Measurements from ENCODE around the gene TEAD1.

The TEAD1 gene

GRCh38 chr11:12684816-12685215 is 10.6 kb downstream of the TEAD1 start:
- DNase-seq (ENCODE audit: insufficient read length, low spot score), result no peak
- no peak for FAIRE-seq
- TF ChIP-seq, protein P1, sequence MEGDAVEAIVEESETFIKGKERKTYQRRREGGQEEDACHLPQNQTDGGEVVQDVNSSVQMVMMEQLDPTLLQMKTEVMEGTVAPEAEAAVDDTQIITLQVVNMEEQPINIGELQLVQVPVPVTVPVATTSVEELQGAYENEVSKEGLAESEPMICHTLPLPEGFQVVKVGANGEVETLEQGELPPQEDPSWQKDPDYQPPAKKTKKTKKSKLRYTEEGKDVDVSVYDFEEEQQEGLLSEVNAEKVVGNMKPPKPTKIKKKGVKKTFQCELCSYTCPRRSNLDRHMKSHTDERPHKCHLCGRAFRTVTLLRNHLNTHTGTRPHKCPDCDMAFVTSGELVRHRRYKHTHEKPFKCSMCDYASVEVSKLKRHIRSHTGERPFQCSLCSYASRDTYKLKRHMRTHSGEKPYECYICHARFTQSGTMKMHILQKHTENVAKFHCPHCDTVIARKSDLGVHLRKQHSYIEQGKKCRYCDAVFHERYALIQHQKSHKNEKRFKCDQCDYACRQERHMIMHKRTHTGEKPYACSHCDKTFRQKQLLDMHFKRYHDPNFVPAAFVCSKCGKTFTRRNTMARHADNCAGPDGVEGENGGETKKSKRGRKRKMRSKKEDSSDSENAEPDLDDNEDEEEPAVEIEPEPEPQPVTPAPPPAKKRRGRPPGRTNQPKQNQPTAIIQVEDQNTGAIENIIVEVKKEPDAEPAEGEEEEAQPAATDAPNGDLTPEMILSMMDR (IDR thresholded peaks at IDR 0.05; ENCODE audit: insufficient read depth, missing control alignments), result no peak

- TF ChIP-seq, protein P1 (IDR thresholded peaks at IDR 0.05; ENCODE audit: insufficient read depth, missing control alignments), result no peak
- DNase-seq (ENCODE audit: insufficient read length, low spot score) (no peak), FAIRE-seq (no peak)
Measured at GRCh38 chr11:12685229-12685628, 11.0 kb downstream of the TEAD1 start.

GRCh38 chr11:12686246-12687060 is 12.2 kb downstream of the TEAD1 start:
- DNase-seq (ENCODE audit: insufficient read length, low spot score), result no peak
- TF ChIP-seq, protein P1 (IDR thresholded peaks at IDR 0.05; ENCODE audit: insufficient read depth, missing control alignments), result no peak

GRCh38 chr11:12687216-12687623 is 13.0 kb downstream of the TEAD1 start:
- FAIRE-seq, result no peak
- no peak for DNase-seq (ENCODE audit: insufficient read length, low spot score)
- TF ChIP-seq, protein P1 (IDR thresholded peaks at IDR 0.05; ENCODE audit: insufficient read depth, missing control alignments), result no peak

More at GRCh38 chr11:12686246-12687060, 12.2 kb downstream of the TEAD1 start:
- FAIRE-seq, result no peak

DNA sequence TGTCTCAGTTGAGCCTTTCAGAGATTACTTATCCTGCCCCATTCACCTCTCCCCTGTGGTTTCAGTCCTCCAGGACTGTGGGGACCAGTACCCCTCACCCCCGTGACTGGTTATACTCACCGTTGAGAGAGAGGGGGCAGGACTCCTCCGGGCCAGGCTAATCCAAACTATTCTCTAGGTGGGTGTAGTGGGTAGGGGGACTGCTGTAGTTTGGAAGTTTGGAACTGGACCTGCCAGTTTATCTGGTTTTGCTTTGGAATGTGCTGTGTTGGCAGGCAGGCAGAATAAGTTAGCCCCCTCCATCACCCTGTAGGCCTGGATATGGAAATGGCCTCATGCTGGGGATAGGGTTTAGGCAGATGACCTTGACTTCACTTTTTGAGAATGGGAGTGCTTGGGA is 13.5 kb downstream of the TEAD1 start:
- DNase-seq (ENCODE audit: insufficient read length, low spot score), result no peak
- no peak for FAIRE-seq
- TF ChIP-seq, protein P1 (IDR thresholded peaks at IDR 0.05; ENCODE audit: insufficient read depth, missing control alignments), result no peak

GRCh38 chr11:12689029-12689755 is 15.0 kb downstream of the TEAD1 start:
- DNase-seq (ENCODE audit: insufficient read length, low spot score) (no peak), FAIRE-seq (no peak)
- TF ChIP-seq, protein P1 (IDR thresholded peaks at IDR 0.05; ENCODE audit: insufficient read depth, missing control alignments), result no peak

DNA sequence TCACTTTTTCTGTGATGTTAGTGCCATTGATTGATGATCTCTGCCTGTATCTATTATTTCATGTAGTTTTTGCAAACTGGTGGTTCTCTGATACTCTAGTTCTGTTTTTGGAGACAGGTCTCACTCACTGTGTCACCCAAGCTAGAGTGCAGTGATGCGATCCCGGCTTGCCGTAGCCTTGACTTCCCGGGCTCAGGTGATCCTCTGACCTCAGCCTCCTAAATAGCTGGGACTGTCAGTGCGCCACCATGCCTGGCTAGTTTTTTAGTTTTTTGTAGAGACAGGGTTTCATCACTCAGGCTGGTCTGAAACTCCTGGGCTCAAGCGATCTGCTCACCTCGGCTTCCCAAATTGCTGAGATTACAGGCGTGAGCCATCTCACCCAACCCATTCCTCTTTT is 16.4 kb downstream of the TEAD1 start:
- FAIRE-seq (no peak), DNase-seq (ENCODE audit: insufficient read length, low spot score) (no peak)
- TF ChIP-seq, protein P1 (IDR thresholded peaks at IDR 0.05; ENCODE audit: insufficient read depth, missing control alignments), result no peak
